SK-N-SH (cell line): Measurements from ENCODE around the gene P2RX3. TPM values are rescaled to one million over a fixed set of nuclear protein-coding genes. Genes with fewer than 3 reads are reported as not detected.
A peak's percentile ranks its signal among the peaks of the same experiment; 100 is the strongest.

Experiments
- CTCF ChIA-PET: fragments of 300-600, 350-600 bp; formaldehyde crosslinking; extraction: SDS; loops from one replicate; lab custom pipeline; 2021; lab: Yijun Ruan, JAX
- POLR2A ChIA-PET: fragments of 350-600 bp; sonication (Branson Sonifier 250); formaldehyde crosslinking; extraction: SDS; loops from one replicate; lab custom pipeline; 2020; ENCODE audit warnings: antibody characterized with exemption, inconsistent platforms; lab: Yijun Ruan, JAX
- DNase-seq: peaks from one replicate; pipeline ENCODE4 v3.0.0; 2012
- H2AFZ ChIP-seq: fragments of 200-600 bp; sonication (generic); 2 replicates; pipeline ENCODE4 v1.8.1; 2016; ENCODE audit warnings: antibody characterized with exemption, mild to moderate bottlenecking, low read depth
- H3F3A ChIP-seq: fragments of 200-600 bp; sonication (generic); replicated peaks from 2 replicates; pipeline ENCODE3; 2016; ENCODE audit warnings: antibody characterized with exemption, mild to moderate bottlenecking; ENCODE audit not compliant: insufficient read depth
- H3K27ac ChIP-seq, 2 experiments: fragments of 200-500 bp in 1 of 2; fragments of 200-600 bp in 1 of 2; sonication (Bioruptor generic) in 1 of 2; sonication (generic), shearing (Covaris generic) in 1 of 2; 2 replicates each; pipeline versions ENCODE4 v1.5.1 to v1.6.1; 2014 to 2016; ENCODE audit warnings: low read depth in 2 of 2, inconsistent platforms in 1 of 2, low read length in 1 of 2, mild to moderate bottlenecking in 1 of 2, mixed read lengths in 1 of 2
- H3K27me3 ChIP-seq: fragments of 200-600 bp; sonication (generic), shearing (Covaris generic); 2 replicates; pipeline ENCODE4 v1.6.1; 2016; ENCODE audit warnings: mixed run types; ENCODE audit not compliant: insufficient read depth
- H3K36me3 ChIP-seq, 2 experiments: fragments of 200-500 bp in 1 of 2; fragments of 200-600 bp in 1 of 2; sonication (Bioruptor generic) in 1 of 2; sonication (generic) in 1 of 2; replicated peaks in 1 of 2; 2 replicates each; pipeline versions ENCODE3 to v1.5.1; 2014 to 2016; ENCODE audit warnings: low read length in 1 of 2, mild to moderate bottlenecking in 1 of 2; ENCODE audit not compliant: insufficient read depth in 2 of 2, control insufficient read depth in 1 of 2
- H3K4me1 ChIP-seq, 2 experiments: fragments of 200-500 bp in 1 of 2; fragments of 200-600 bp in 1 of 2; sonication (Bioruptor generic) in 1 of 2; sonication (generic), shearing (Covaris generic) in 1 of 2; 2 replicates each; pipeline versions ENCODE4 v1.5.1 to v1.6.1; 2014 to 2016; ENCODE audit warnings: low read depth in 1 of 2, low read length in 1 of 2, mixed run types in 1 of 2; ENCODE audit not compliant: insufficient read depth in 2 of 2, control insufficient read depth in 1 of 2
- H3K4me2 ChIP-seq: fragments of 200-600 bp; sonication (generic), shearing (Covaris generic); 2 replicates; pipeline ENCODE4 v1.6.1; 2017; ENCODE audit warnings: mixed run types
- H3K4me3 ChIP-seq, 2 experiments: fragments of 200-500 bp in 1 of 2; fragments of 200-600 bp in 1 of 2; sonication (Bioruptor generic) in 1 of 2; sonication (generic), shearing (Covaris generic) in 1 of 2; 2 replicates each; pipeline versions ENCODE4 v1.5.1 to v1.8.1; 2014 to 2016; ENCODE audit warnings: low read depth in 2 of 2, inconsistent platforms in 1 of 2, low read length in 1 of 2, mild to moderate bottlenecking in 1 of 2, mixed read lengths in 1 of 2, moderate library complexity in 1 of 2
- H3K79me2 ChIP-seq: fragments of 200-600 bp; sonication (generic); 2 replicates; pipeline ENCODE4 v1.8.1; 2017; ENCODE audit warnings: mild to moderate bottlenecking; ENCODE audit not compliant: insufficient read depth
- H3K9ac ChIP-seq: fragments of 200-600 bp; sonication (generic); 2 replicates; pipeline ENCODE4 v1.6.1; 2017; ENCODE audit warnings: mixed run types
- H3K9me2 ChIP-seq: fragments of 200-600 bp; sonication (generic); 2 replicates; pipeline ENCODE4 v1.6.1; 2017; ENCODE audit warnings: mixed run types
- H3K9me3 ChIP-seq: fragments of 200-600 bp; sonication (generic); 2 replicates; pipeline ENCODE4 v1.6.1; 2017; ENCODE audit warnings: mixed run types, mild to moderate bottlenecking, moderate library complexity
- H4K20me1 ChIP-seq: fragments of 200-600 bp; sonication (generic); 2 replicates; pipeline ENCODE4 v1.6.1; 2017; ENCODE audit warnings: mild to moderate bottlenecking, mixed run types; ENCODE audit not compliant: insufficient read depth
- CHD2 ChIP-seq: fragments of 150-350 bp; IDR thresholded peaks from 2 replicates; pipeline ENCODE4 v1.6.1; 2018; ENCODE audit warnings: low read length; ENCODE audit not compliant: partially characterized antibody
- ELF1 ChIP-seq: IDR thresholded peaks from 2 replicates; pipeline ENCODE4 v1.4.0; 2012
- EP300 ChIP-seq, 2 experiments: IDR thresholded peaks; 2 replicates each; pipeline versions ENCODE4 v1.4.0 to v1.6.1; 2012; ENCODE audit warnings: borderline replicate concordance in 1 of 2, low read depth in 1 of 2, low read length in 1 of 2
- FOSL2 ChIP-seq: IDR thresholded peaks from 2 replicates; pipeline ENCODE4 v1.4.0; 2012; ENCODE audit warnings: low read depth, mild to moderate bottlenecking, moderate library complexity, borderline replicate concordance
- FOXJ3 ChIP-seq: sonication (generic); formaldehyde crosslinking; IDR thresholded peaks from 2 replicates; pipeline ENCODE4 v1.5.1; 2020; ENCODE audit warnings: mild to moderate bottlenecking, missing genetic modification reagents
- FOXM1 ChIP-seq: IDR thresholded peaks from 2 replicates; pipeline ENCODE4 v1.4.0; 2012; ENCODE audit warnings: low read depth, mild to moderate bottlenecking
- GABPA ChIP-seq: IDR thresholded peaks from 2 replicates; pipeline ENCODE4 v1.4.0; 2012; ENCODE audit warnings: low read depth, mild to moderate bottlenecking
- GATA2 ChIP-seq: sonication (generic); formaldehyde crosslinking; IDR thresholded peaks from 2 replicates; pipeline ENCODE4 v1.5.0; 2020; ENCODE audit warnings: mild to moderate bottlenecking, missing genetic modification reagents
- IRF3 ChIP-seq: fragments of 150-350 bp; IDR thresholded peaks from 2 replicates; pipeline ENCODE4 v1.6.1; 2016; ENCODE audit warnings: mild to moderate bottlenecking, low read depth, low read length
- JUND ChIP-seq: IDR thresholded peaks from 2 replicates; pipeline ENCODE4 v1.4.0; 2012
- MXI1 ChIP-seq: IDR thresholded peaks from 2 replicates; pipeline ENCODE4 v1.6.1; 2012; ENCODE audit warnings: mild to moderate bottlenecking, low read depth, low read length, improper control_type of control experiment
- PBX3 ChIP-seq: IDR thresholded peaks from 2 replicates; pipeline ENCODE4; 2012
- RCOR1 ChIP-seq: fragments of 150-350 bp; IDR thresholded peaks from 2 replicates; pipeline ENCODE4 v1.6.1; 2017; ENCODE audit warnings: antibody characterized with exemption, low read length
- SIN3A ChIP-seq: IDR thresholded peaks from 2 replicates; pipeline ENCODE4 v1.6.1; 2012; ENCODE audit warnings: low read depth, mild to moderate bottlenecking, low read length, moderate library complexity, borderline replicate concordance
- YY1 ChIP-seq: IDR thresholded peaks from 2 replicates; pipeline ENCODE4 v1.4.0; 2012; ENCODE audit warnings: low read depth, mild to moderate bottlenecking
- WGBS: methylation state at CpG from one replicate; pipeline ENCODE4 v1.1.6; 2017; ENCODE audit warnings: low lambda C conversion rate; 5-methylcytosine and 5-hydroxymethylcytosine counted together
- polyA plus RNA-seq, 3 experiments: library from polyadenylated mRNA; depleted of rRNA; stranded (reverse); fragments of >200 nt; gene quantifications; 2 replicates each; pipeline ENCODE4 v1.2.3, GENCODE V29; 2012
- TF ChIP-seq, protein P1 (sequence below): IDR thresholded peaks from 2 replicates; pipeline ENCODE4 v1.4.0; 2012; ENCODE audit warnings: low read depth, borderline replicate concordance
- TF ChIP-seq, protein P2 (sequence below): IDR thresholded peaks from 2 replicates; pipeline ENCODE4 v1.4.0; 2012; ENCODE audit warnings: low read depth, borderline replicate concordance

The P2RX3 gene
- polyA plus RNA-seq, 1 of the 3 experiments (the other 2 are of a cell fraction), result not detected

DNA sequence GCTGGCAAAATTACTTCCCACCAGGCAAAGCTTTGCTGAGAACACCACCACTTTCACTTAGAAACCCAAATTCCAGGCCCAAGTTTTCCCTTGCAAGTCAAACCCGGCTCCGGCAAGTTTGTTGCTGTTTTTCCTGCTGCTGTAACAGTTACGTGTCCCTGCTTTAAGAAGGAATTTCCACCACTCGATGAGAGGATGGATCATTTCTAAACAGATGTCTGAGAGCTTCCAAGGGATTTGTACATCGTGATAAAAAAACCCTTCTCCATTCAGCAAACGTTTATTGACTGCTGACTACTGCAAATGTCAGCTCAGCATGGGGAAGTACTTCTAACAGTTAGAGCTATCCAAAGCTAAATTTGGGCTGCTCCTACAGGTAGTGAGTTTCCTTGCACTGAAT is 19.7 kb downstream of the P2RX3 start:
- Histone ChIP-seq H3K27me3 (peaks cover 4% of the 10 kb centered on the region; the same call in 1 of the 2 replicates), H2AFZ (no peak overlapping the region), H3K4me3 (no peak overlapping the region), H3K79me2 (no peaks in the 10 kb centered on the region), H3K9me2 (no peaks in the 10 kb centered on the region), H3K27ac (no peak overlapping the region), H3K4me1 (no peaks in the 10 kb centered on the region; a peak in 1 of 4 replicates), H4K20me1 (no peaks in the 10 kb centered on the region), H3K36me3 (no peaks in the 10 kb centered on the region), H3K9me3 (no peaks in the 10 kb centered on the region), H3K9ac (no peak overlapping the region), H3F3A (no peaks in the 10 kb centered on the region), H3K4me2 (no peak overlapping the region)
- WGBS, result 63% methylated on average over 6 of the region's 6 CpGs
- no peak for TF ChIP-seq SIN3A
- TF ChIP-seq FOSL2, result no peak
- TF ChIP-seq EP300 (IDR thresholded peaks at IDR 0.05; ENCODE audit: borderline replicate concordance in 1 of 2, low read depth in 1 of 2, low read length in 1 of 2), result no peak
- ChIA-PET CTCF (interaction anchor here (1.1 to 7.1 kb wide), 6 partner anchors 8 to 99 kb away, joined by 3 to 33 read pairs (median 8); no protein-coding TSS in a partner anchor), POLR2A (no interaction called here)
- no peak for DNase-seq

DNA sequence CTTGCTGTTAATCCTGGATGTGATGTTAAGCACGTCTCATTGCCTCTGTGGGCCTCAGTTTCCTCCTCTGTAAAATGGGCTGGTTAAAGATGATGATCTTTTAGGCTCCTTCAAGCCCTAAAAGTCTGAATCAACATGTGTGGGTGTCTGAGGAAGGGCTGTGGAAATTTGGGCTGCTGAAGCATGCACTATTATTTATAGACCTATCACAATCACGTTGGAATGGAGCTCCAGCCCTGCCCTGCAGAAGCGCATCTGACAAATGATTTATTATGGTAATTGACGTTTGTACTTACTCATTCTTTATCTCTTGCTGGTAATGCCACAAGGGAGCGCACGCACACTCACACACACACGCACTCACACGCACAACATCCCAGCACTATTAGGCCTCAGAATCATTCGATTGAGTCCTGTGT is 20.4 kb downstream of the P2RX3 start:
- Histone ChIP-seq H3K4me2 (no peak overlapping the region), H3K9me2 (no peaks in the 10 kb centered on the region), H3K4me1 (no peaks in the 10 kb centered on the region; a peak in 1 of 4 replicates), H3K4me3 (no peak overlapping the region), H3K9ac (no peak overlapping the region), H4K20me1 (no peaks in the 10 kb centered on the region), H3K9me3 (no peaks in the 10 kb centered on the region), H2AFZ (no peak overlapping the region), H3F3A (no peaks in the 10 kb centered on the region), H3K36me3 (no peaks in the 10 kb centered on the region), H3K27ac (no peak overlapping the region), H3K27me3 (peaks cover 5% of the 10 kb centered on the region; the same call in 1 of the 2 replicates), H3K79me2 (no peaks in the 10 kb centered on the region)
- TF ChIP-seq, protein P1, sequence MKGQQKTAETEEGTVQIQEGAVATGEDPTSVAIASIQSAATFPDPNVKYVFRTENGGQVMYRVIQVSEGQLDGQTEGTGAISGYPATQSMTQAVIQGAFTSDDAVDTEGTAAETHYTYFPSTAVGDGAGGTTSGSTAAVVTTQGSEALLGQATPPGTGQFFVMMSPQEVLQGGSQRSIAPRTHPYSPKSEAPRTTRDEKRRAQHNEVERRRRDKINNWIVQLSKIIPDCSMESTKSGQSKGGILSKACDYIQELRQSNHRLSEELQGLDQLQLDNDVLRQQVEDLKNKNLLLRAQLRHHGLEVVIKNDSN, result no peak
- 0 out of 2 replicates have a peak, but pooled peaks have one; percentile 17 for TF ChIP-seq PBX3
- DNase-seq, result no peak
- POLR2A ChIA-PET, result no interaction called here
- WGBS, result 55% methylated on average over 9 of the region's 9 CpGs
- CTCF ChIA-PET, result interaction anchor here (1.3 to 7.1 kb wide), 3 partner anchors 9 to 62 kb away, joined by 3 to 33 read pairs (median 8); no protein-coding TSS in a partner anchor

GRCh38 chr11:57358991-57359390 is 20.8 kb downstream of the P2RX3 start:
- H3K4me2 ChIP-seq, result no peak overlapping the region
- TF ChIP-seq CHD2 (no peak), FOXM1 (no peak), FOXJ3 (CRISPR knock-in tag) (no peak), GABPA (no peak), YY1 (no peak), IRF3 (no peak), RCOR1 (no peak), GATA2 (CRISPR knock-in tag) (no peak), ELF1 (no peak), JUND (no peak), MXI1 (no peak)
- TF ChIP-seq, protein P2, sequence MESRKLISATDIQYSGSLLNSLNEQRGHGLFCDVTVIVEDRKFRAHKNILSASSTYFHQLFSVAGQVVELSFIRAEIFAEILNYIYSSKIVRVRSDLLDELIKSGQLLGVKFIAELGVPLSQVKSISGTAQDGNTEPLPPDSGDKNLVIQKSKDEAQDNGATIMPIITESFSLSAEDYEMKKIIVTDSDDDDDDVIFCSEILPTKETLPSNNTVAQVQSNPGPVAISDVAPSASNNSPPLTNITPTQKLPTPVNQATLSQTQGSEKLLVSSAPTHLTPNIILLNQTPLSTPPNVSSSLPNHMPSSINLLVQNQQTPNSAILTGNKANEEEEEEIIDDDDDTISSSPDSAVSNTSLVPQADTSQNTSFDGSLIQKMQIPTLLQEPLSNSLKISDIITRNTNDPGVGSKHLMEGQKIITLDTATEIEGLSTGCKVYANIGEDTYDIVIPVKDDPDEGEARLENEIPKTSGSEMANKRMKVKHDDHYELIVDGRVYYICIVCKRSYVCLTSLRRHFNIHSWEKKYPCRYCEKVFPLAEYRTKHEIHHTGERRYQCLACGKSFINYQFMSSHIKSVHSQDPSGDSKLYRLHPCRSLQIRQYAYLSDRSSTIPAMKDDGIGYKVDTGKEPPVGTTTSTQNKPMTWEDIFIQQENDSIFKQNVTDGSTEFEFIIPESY, result no peak

More at GRCh38 chr11:57358991-57359390, 20.8 kb downstream of the P2RX3 start:
- H3K4me3 ChIP-seq, result no peak overlapping the region
- POLR2A ChIA-PET, result no interaction called here
- CTCF ChIA-PET, result interaction anchor here (0.9 to 7.1 kb wide), 3 partner anchors 9 to 254 kb away, joined by 3 to 33 read pairs (median 8); no protein-coding TSS in a partner anchor
- no peak for DNase-seq
- H3K79me2 ChIP-seq, result no peaks in the 10 kb centered on the region
- no peaks in the 10 kb centered on the region; a peak in 1 of 4 replicates for H3K4me1 ChIP-seq
- no peak overlapping the region for H3K9ac ChIP-seq
- H3K27me3 ChIP-seq, result peaks cover 9% of the 10 kb centered on the region; the same call in 1 of the 2 replicates
- WGBS, result 42% methylated on average over 6 of the region's 9 CpGs
- H3K9me3 ChIP-seq, result no peaks in the 10 kb centered on the region
- H3K9me2 ChIP-seq, result no peaks in the 10 kb centered on the region
- H3K27ac ChIP-seq, result no peak overlapping the region
- H3K36me3 ChIP-seq, result no peaks in the 10 kb centered on the region
- H3F3A ChIP-seq, result no peaks in the 10 kb centered on the region
- H2AFZ ChIP-seq, result no peak overlapping the region
- H4K20me1 ChIP-seq, result no peaks in the 10 kb centered on the region
